Neural progenitor cell (in vitro differentiated cells): ENCODE measurements around the gene ZNF827. TPM values are rescaled to one million over a fixed set of nuclear protein-coding genes. Genes with fewer than 3 reads are reported as not detected.

Experiments used
- DNase-seq: peaks from one replicate; pipeline ENCODE4 v3.0.0-alpha.2; 2016; ENCODE audit warnings: low spot score
- H2AFZ ChIP-seq: fragments of 200-600 bp; sonication (generic); replicated peaks from 2 replicates; pipeline ENCODE4 v1.6.1; 2016; ENCODE audit warnings: antibody characterized with exemption
- H3F3A ChIP-seq: fragments of 200-600 bp; sonication (generic); 2 replicates; pipeline ENCODE4 v1.6.1; 2016; ENCODE audit warnings: antibody characterized with exemption, low read depth
- H3K27ac ChIP-seq: fragments of 200-600 bp; sonication (generic); 2 replicates; pipeline ENCODE4 v1.5.1; 2016; ENCODE audit warnings: mild to moderate bottlenecking
- H3K27me3 ChIP-seq: fragments of 200-600 bp; sonication (generic); 2 replicates; pipeline ENCODE4 v1.6.1; 2016; ENCODE audit warnings: mild to moderate bottlenecking, moderate library complexity
- H3K36me3 ChIP-seq: fragments of 200-600 bp; sonication (generic); 2 replicates; pipeline ENCODE4 v1.5.1; 2016
- H3K4me1 ChIP-seq: fragments of 200-600 bp; sonication (generic); 2 replicates; pipeline ENCODE4 v1.6.1; 2016; ENCODE audit warnings: mixed run types
- H3K4me2 ChIP-seq: fragments of 200-600 bp; sonication (generic); 2 replicates; pipeline ENCODE4 v1.6.1; 2016
- H3K4me3 ChIP-seq: fragments of 200-600 bp; sonication (generic); 2 replicates; pipeline ENCODE4 v1.5.1; 2016
- H3K79me2 ChIP-seq: fragments of 200-600 bp; sonication (generic); 2 replicates; pipeline ENCODE4 v1.6.1; 2016; ENCODE audit warnings: low read depth
- H3K9ac ChIP-seq: fragments of 200-600 bp; sonication (generic); 2 replicates; pipeline ENCODE4 v1.6.1; 2016
- H3K9me3 ChIP-seq: fragments of 200-600 bp; sonication (generic); 2 replicates; pipeline ENCODE4 v1.5.1; 2016; ENCODE audit warnings: low read depth
- H4K20me1 ChIP-seq: fragments of 200-600 bp; sonication (generic); 2 replicates; pipeline ENCODE4 v1.6.1; 2016; ENCODE audit warnings: low read depth
- H3K27ac Mint-ChIP-seq: 3 replicates; pipeline ENCODE4 v1.8.0; 2021; ENCODE audit warnings: mixed read lengths
- H3K27me3 Mint-ChIP-seq: 2 replicates; pipeline ENCODE4 v1.8.0; 2022; ENCODE audit warnings: low read depth, mild to moderate bottlenecking, inconsistent platforms, moderate library complexity, mixed read lengths; ENCODE audit not compliant: insufficient read depth
- H3K36me3 Mint-ChIP-seq: 3 replicates; pipeline ENCODE4 v1.8.0; 2021; ENCODE audit warnings: mixed read lengths
- H3K4me1 Mint-ChIP-seq: 3 replicates; pipeline ENCODE4 v1.8.0; 2021; ENCODE audit warnings: mixed read lengths
- H3K4me3 Mint-ChIP-seq: 3 replicates; pipeline ENCODE4 v1.8.0; 2021; ENCODE audit warnings: mild to moderate bottlenecking, moderate library complexity, mixed read lengths
- H3K9me3 Mint-ChIP-seq: 3 replicates; pipeline ENCODE4 v1.8.0; 2020; ENCODE audit warnings: mixed read lengths
- CTCF ChIP-seq: fragments of 200-600 bp; sonication (generic); IDR thresholded peaks from 2 replicates; pipeline ENCODE4 v1.5.1; 2017; ENCODE audit warnings: antibody characterized with exemption, mild to moderate bottlenecking
- EZH2 ChIP-seq: fragments of 200-600 bp; sonication (generic); IDR thresholded peaks from 2 replicates; pipeline ENCODE4 v1.6.1; 2017; ENCODE audit warnings: antibody characterized with exemption, mild to moderate bottlenecking, moderate library complexity
- EZH2phosphoT487 ChIP-seq: fragments of 200-600 bp; sonication (generic); IDR thresholded peaks from 2 replicates; pipeline ENCODE4 v1.6.1; 2017; ENCODE audit warnings: antibody characterized with exemption
- total RNA-seq: library from RNA; depleted of rRNA; stranded (reverse); fragments of >200 nt; gene quantifications from 2 replicates; pipeline ENCODE4 v1.2.3, GENCODE V29; 2015; ENCODE audit warnings: low replicate concordance

The ZNF827 gene
- total RNA-seq, 1 donor from 2014 or later = 7.7 TPM

DNA sequence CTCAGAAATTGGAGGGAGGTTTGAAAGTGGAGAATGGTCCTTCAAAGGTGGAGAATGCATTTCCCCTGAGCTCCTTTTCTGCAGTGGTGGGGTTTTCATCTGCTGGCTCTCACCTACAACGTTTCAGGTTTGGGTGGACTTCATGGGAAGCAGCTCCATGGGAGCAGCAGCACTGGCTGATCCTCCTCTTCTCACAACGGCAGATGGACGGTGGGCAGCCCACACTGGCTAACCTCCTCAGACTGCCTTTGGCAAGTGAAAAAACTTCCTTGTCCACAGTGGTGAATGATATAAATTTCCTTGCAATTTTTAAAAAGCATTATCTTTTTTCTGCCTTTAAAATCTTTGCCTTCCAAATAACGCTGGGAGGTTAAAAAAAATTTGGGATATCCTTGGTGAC lies 93.5 kb downstream of the ZNF827 start:
- H3K4me1 ChIP-seq = no peaks in the 10 kb centered on the region
- no peak overlapping the region for H3K4me2 ChIP-seq
- Mint-ChIP-seq H3K4me1 (peaks cover 20% of the 10 kb centered on the region), H3K4me3 (no peak overlapping the region), H3K36me3 (peaks cover 60% of the 10 kb centered on the region), H3K27me3 (no peaks in the 10 kb centered on the region), H3K27ac (no peak overlapping the region), H3K9me3 (no peaks in the 10 kb centered on the region)
- TF ChIP-seq EZH2phosphoT487 = no peak
- no peak for TF ChIP-seq CTCF
- TF ChIP-seq EZH2 = no peak
- H3K27me3 ChIP-seq = no peaks in the 10 kb centered on the region
- no peaks in the 10 kb centered on the region for H3K9me3 ChIP-seq
- H3K36me3 ChIP-seq = no peaks in the 10 kb centered on the region
- no peaks in the 10 kb centered on the region for H3F3A ChIP-seq
- no peak for DNase-seq
- no peak overlapping the region for H3K27ac ChIP-seq
- H3K9ac ChIP-seq = no peak overlapping the region
- no peak overlapping the region for H2AFZ ChIP-seq
- H4K20me1 ChIP-seq = no peaks in the 10 kb centered on the region
- no peak overlapping the region for H3K4me3 ChIP-seq
- no peaks in the 10 kb centered on the region for H3K79me2 ChIP-seq

- Histone ChIP-seq H3K4me2 (no peak overlapping the region), H3K9ac (no peak overlapping the region), H3K4me1 (no peaks in the 10 kb centered on the region), H3K4me3 (no peak overlapping the region), H4K20me1 (no peaks in the 10 kb centered on the region), H3K36me3 (no peaks in the 10 kb centered on the region), H3K79me2 (no peaks in the 10 kb centered on the region), H3K27me3 (no peaks in the 10 kb centered on the region), H3K27ac (no peak overlapping the region), H3K9me3 (no peaks in the 10 kb centered on the region), H3F3A (no peaks in the 10 kb centered on the region), H2AFZ (no peak overlapping the region)
- no peak overlapping the region for H3K27ac Mint-ChIP-seq
- no peak overlapping the region for H3K4me3 Mint-ChIP-seq
- H3K27me3 Mint-ChIP-seq = no peaks in the 10 kb centered on the region
- H3K9me3 Mint-ChIP-seq = no peaks in the 10 kb centered on the region
- H3K4me1 Mint-ChIP-seq = peaks cover 20% of the 10 kb centered on the region
- peaks cover 62% of the 10 kb centered on the region for H3K36me3 Mint-ChIP-seq
- no peak for DNase-seq
- TF ChIP-seq EZH2phosphoT487 (no peak), CTCF (no peak), EZH2 (no peak)
Observed at GRCh38 chr4:145843639-145844038, 95.0 kb downstream of the ZNF827 start.

GRCh38 chr4:145843148-145843547 lies 95.5 kb downstream of the ZNF827 start:
- no peak overlapping the region for H3K4me3 Mint-ChIP-seq
- H3K36me3 Mint-ChIP-seq = peaks cover 62% of the 10 kb centered on the region
- H3K27ac Mint-ChIP-seq = no peak overlapping the region
- no peak overlapping the region for H3K4me2 ChIP-seq
- H3K27ac ChIP-seq = no peak overlapping the region
- no peaks in the 10 kb centered on the region for H3K4me1 ChIP-seq
- H3K9me3 ChIP-seq = no peaks in the 10 kb centered on the region
- no peaks in the 10 kb centered on the region for H3K79me2 ChIP-seq
- no peak overlapping the region for H3K4me3 ChIP-seq
- H3K27me3 Mint-ChIP-seq = no peaks in the 10 kb centered on the region
- H3K9me3 Mint-ChIP-seq = no peaks in the 10 kb centered on the region
- no peak overlapping the region for H3K9ac ChIP-seq
- H3K4me1 Mint-ChIP-seq = peaks cover 18% of the 10 kb centered on the region
- no peak overlapping the region for H2AFZ ChIP-seq
- no peaks in the 10 kb centered on the region for H3F3A ChIP-seq
- no peak for DNase-seq
- H3K27me3 ChIP-seq = no peaks in the 10 kb centered on the region
- no peak for TF ChIP-seq EZH2phosphoT487
- TF ChIP-seq CTCF = no peak
- TF ChIP-seq EZH2 = no peak
- H4K20me1 ChIP-seq = no peaks in the 10 kb centered on the region
- no peaks in the 10 kb centered on the region for H3K36me3 ChIP-seq
